HG03280 (cell line): ENCODE measurements around the gene SLC35E1.

Experiments
- ATAC-seq: cut with Tn5 transposase; IDR thresholded peaks from one replicate; pipeline ENCODE4 v1.9.1; 2021; ENCODE audit warnings: mild to moderate bottlenecking, moderate library complexity; ENCODE audit not compliant: unreplicated experiment

The SLC35E1 gene

GRCh38 chr19:16572332-16573211, at the start of gene SLC35E1:
SLC35E1 (minus strand) TSS chr19:16572415; CDS start chr19:16572364, 51 bp downstream.
- peak; percentile 92 for ATAC-seq

DNA sequence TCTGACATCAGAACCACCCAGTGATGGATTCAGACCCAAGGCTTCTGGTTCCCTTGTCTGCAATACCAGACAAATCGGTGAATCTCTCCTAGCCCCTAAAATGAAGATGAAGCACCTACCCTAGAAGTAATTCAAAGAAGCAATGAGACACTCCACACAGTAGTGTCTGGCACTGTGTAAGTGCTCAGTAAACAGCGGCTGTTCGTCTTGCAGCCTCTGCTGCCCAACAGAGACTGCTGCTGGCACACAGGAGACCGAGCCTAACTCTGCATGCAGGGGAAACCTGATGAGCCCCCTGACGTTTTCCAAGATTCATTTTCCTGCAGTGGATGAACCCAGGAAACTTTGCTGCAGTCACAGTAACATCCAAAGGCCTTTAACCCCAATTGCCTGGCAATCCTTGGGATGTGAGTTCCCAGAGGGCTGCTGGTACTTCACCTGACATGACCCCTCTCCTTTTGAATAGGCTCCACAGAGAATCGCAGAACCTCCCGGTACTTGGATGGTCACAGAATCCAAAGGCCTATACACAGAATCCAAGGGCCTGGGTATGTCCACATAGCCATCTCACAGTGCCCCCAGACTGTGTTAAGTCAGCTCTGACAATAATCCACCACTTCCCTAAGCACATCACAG, 49.1 kb upstream of the SLC35E1 start:
- ATAC-seq: no peak

GRCh38 chr19:16620584-16620983, 48.4 kb upstream of the SLC35E1 start:
- no peak for ATAC-seq

DNA sequence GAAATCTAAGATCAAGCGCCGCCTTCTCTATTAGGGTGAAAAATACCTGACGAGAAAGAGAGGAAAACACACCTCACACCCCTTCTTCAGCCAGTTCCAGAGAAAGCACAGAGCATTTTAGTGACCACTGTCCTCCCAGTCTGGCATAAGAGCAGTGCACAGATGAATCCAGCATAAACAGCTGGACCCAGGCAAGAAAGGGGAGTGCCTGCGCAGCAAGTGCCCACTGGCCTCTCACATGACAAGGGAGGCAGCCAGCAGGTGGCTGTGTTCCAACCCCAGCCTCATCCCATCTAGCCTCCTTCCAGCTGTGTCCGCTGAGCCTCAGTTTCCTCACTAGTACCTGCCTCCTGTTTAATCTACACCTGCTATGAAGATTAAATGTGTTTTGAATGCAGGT, 47.8 kb upstream of the SLC35E1 start:
- ATAC-seq: no peak

GRCh38 chr19:16619457-16619856, 47.2 kb upstream of the SLC35E1 start:
- no peak for ATAC-seq

- ATAC-seq: no peak
Observed at GRCh38 chr19:16618248-16618647, 46.0 kb upstream of the SLC35E1 start.

DNA sequence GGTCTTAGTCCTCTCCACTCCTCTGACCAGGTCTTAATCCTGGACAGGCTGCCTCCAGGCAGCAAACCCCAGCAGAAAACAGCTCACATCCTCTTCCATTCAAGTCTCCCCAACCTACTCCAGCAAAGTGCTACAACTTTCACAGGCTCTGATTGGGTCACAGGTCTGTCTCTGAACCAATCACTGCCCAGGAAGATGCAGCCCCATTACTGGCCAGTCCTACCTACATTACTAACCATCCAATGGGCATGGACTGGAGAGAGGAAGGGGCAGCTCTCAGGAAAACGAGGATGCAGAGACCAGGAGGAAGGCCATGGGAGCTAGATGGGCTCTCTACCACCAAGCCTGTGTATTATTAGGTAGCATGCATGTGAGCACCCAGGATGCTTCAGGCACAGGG, 43.6 kb upstream of the SLC35E1 start:
- no peak for ATAC-seq

DNA sequence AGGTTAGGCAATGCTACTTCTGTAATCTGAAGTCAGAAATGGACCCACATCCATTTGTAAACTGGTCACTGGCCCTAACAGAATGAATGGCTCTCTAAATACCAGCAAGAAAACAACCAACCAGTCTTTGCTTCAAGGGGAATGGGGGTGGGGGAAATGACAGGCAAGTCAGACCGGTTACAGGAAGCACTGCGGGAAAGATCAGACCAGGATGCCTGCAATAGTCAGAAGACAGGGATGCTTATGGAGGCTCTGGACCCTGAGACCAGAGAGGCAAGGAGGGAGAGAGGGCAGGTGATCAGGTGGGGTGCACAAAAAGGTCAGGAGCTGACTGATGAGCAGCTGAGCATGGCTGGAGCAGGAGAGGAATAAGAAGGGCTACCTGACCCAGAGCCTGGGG, 42.7 kb upstream of the SLC35E1 start:
- ATAC-seq: no peak

GRCh38 chr19:16613841-16614240, 41.6 kb upstream of the SLC35E1 start:
- ATAC-seq: no peak

DNA sequence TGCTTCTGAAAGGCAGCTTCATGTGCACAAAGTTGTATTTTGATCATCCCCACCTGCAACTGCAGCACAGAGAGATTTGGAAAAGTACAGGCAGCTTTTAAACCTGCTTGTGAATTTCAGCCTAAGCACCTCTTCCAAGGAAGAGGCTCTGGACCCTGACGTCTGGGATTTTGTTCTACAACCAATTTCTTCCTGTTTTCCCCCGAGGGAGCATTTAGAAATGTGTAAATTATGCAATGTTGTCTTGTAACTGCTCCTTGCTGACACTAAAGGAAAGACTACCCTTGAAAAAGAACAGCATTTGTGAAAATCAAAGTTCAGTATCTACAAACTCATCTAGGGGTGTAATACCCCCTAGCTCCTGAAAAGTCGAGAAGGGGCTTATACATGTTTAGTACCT, 40.4 kb upstream of the SLC35E1 start:
- no peak for ATAC-seq

DNA sequence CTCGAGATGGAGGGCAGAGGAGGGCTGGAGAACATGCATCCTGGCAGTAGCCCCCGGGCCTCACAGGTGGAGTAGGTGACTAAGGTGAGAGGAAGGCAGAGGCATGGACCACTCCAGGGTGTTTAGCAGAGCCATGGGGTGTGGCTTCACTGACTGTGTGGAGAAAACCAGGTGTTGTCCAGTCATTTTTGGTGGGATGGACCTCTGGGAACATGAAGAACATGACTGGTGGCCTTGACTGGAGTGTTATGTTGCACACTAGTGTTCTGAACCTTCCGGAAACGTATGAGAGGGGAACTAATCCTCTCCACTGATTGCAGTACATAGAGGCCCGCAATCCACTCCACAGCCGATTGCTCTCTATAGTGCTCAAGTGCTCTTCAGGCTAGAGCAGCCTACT, 38.9 kb upstream of the SLC35E1 start:
- no peak for ATAC-seq

- no peak for ATAC-seq
Observed at GRCh38 chr19:16609511-16610200, 37.4 kb upstream of the SLC35E1 start.

GRCh38 chr19:16608290-16608739, 36.1 kb upstream of the SLC35E1 start:
- ATAC-seq: no peak

DNA sequence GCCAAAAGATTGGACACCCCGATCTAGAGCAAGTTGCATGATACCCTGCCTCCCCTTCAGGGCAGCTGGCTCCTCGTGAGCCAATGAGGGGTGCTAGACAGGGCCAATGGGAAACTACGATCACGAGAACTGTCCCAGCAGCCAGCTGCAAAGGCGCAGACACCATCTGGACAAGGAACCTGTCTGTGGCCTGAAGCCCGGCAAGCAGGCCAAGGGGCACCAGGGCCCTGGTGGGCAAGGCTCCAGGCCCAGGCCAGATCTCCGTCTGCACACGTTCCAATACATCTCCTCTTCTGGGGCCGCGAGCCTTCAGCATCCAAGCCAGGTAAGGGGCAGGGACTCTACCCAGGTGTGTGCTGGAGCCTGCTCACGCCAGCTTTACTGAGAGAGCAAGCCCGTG, 35.6 kb upstream of the SLC35E1 start:
- ATAC-seq: no peak

DNA sequence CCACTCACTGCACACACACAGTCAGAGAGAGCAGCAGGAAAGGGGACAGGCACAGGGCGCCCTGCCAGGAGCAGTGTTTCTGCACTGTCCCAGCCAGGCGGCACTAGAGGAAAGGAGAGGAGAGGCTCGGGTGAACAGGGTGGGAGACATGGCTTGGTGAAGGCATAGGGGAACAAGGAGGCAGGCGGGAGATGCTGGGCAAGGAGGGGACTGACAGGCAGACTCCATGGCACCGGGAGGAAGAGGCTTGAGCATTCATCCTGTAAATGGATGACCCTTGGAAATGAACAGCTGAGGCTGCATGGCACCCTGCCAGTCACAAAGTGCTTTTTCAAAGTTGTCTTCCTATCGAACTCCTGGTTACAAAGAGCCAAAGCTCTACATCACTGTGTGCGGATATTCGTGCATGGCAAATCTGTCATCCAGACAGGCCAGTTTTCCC, 33.4 kb upstream of the SLC35E1 start:
- no peak for ATAC-seq

DNA sequence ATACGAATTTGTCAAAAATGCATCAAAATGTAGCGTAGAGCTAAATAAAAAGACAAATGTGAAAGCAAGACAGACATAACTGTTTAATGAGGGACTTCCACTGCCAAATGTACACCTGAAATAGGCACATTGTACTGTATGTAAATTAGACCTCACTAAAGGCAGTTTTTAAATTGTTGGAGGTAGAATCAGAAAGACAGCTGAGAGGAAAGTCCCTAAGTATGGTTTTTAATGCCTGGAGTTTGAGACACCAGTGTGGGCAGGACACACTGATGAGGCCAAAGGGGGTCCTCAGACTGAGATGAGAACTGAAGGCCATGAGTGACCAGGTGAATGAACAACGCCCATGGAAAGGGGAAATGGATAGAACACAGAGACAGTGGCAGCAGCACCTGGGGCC, 32.9 kb upstream of the SLC35E1 start:
- ATAC-seq: no peak

GRCh38 chr19:16604615-16605014, 32.4 kb upstream of the SLC35E1 start:
- no peak for ATAC-seq

DNA sequence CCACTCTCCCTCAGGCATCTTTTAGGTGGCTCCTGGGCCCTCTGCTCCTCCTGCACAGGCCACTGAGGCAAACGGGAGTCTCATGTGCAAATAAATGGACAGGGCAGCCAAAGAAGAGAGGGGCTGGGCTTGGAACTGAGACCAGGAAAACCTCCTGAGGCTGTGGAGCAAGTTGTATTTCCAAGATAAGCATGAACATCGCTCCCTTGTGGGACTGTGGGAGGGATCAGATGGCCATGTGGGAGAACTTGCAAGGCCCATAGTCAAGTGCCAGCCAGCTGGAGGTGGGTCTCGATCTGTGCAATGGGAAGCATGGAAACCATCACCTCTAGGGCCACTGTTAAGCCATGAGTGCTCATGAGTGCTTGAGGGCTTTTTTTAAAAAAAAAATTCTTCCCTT, 30.9 kb upstream of the SLC35E1 start:
- ATAC-seq: no peak

DNA sequence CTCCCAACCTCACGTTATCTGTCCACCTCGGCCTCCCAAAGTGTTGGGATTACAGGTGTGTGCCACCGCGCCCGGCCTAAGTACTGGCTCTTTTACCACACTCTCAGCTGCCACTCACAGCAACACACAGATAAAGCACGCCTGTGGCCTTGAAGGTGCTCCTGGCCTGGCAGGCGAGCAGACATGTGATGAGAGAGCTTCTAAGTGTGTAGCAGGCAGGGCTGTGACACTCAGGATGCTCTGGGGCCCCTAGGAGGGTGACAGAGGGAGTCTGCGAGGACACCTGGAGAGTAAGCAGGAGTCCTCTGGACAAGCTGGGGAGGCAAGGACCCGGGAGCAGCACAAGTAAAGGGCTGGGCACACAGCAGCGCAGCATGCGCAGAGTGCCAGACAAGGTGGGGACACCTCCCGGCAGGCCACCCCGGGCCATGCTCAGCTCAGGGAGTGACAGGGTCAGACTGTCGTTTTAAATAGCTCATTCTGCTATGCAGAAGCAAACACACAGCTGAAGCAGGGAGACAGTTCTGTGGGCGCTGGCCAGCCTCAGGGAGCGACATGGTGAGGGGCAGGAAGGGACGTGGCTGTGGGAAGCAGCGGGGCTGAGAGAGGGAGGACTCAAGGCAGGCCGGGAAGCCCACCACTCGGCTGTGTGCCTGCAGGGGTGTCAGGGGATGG, 29.3 kb upstream of the SLC35E1 start:
- ATAC-seq: no peak

DNA sequence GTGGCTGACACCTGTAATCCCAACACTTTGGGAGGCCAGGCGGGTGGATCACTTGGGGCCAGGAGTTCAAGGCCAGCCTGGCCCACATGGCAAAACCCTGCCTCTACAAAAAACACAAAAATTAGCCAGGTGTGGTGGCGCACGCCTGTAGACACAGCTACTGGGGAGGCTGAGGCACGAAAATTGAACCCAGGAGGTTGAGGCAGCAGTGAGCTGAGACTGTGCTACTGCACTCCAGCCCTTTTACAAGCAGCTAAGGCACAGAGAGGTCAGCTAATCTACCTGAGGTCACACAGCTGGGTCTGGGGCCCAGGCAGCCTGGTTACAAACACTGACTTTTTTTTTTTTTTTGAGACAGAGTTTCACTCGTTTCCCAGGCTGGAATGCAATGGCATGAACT, 28.6 kb upstream of the SLC35E1 start:
- no peak for ATAC-seq
